Activated CD4-positive, alpha-beta T cell treated with anti-CD3 and anti-CD28 coated beads, Interleukin-2, amount 50 U/mL, for 48 hours (primary cell): ENCODE results near the gene PCGF2.

Source experiments
- DNase-seq, 2 experiments: peaks; one replicate each; pipeline ENCODE4 v3.0.0-alpha.2; 2020

Gene PCGF2

GRCh38 chr17:38751144-38751807 is 3.1 kb upstream of the PCGF2 start:
- no peak for DNase-seq

DNA sequence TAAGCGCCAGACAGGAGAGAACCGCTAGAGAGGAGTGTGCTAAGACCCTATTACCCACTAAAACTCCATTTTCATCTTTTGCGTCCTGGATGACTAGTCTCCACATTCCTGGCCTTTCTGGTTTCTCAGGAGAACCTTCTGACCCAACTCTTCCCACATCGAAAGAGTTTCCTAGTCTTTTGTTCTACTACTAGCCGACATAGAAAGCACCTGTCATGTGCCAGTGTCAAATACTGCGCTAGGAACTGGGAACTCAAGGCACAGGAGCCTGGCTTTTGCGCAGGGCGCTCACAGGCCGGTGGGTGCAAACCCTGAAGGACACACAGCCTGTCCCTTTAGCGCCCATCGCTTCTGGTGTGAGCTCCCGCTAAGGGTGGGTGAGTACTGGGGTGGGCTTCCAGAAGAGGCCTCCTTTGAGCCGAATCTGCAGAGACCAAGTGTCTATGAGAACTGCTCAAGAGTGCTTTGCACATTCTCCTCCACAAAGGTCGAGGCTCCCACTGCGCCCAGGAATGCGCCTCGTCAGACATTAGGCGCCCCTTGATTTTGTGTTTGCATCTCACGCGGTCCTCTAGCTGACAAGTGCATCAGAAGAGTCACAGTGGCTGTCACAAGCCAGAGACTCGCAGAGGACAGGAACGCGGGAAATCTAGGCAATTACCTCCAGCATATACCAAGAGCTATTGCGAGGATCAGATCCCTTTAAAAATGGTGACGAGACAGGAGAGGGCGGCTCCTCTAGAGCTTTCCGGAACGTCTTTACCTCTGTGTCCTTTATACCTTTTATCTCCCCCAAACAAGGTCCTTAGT is 2.4 kb upstream of the PCGF2 start:
- no peak for DNase-seq

GRCh38 chr17:38750044-38750311 is 1.8 kb upstream of the PCGF2 start:
- no peak for DNase-seq

GRCh38 chr17:38749223-38750043 is 1.3 kb upstream of the PCGF2 start:
- DNase-seq = no peak

- DNase-seq = no peak
Observed at GRCh38 chr17:38748892-38749222, 721 bp upstream of the PCGF2 start.

DNA sequence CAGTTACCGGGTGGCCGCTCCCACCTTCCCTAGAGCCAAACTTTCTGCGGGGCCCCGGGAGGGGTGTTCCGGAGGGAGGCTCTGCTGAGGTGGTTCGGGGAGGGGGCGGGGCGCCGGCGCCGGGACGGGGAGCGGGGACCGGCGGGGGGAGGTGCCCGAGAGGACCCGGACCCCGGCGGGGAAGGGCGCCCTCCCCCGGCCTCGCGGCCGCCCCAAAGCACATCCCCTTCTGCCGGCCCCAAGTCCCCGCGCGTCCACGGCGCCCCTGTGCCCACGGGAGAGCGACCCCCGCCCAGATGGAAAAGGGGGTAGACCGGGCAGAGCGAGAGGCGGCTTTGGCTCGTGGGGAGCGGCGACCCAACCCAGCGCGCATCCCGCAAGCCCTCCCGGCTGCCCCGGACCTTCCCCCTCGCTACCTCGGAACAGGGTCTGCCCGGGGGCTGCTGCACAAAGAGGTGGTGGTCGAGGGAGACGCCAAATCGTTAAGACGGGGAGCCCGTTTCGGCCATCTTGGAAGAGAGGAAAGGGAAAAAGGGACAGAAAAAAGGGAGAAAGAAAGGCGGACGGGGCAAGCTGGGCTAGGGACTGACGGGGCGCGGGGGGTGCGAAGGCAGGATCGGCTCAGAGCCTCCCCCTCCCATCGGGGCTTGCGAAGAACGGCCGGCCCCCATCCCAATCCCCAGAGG is 530 bp downstream of the PCGF2 start:
- no peak for DNase-seq

GRCh38 chr17:38746849-38747462 is 1.2 kb downstream of the PCGF2 start:
- DNase-seq = no peak

- DNase-seq = no peak
Observed at GRCh38 chr17:38746004-38746848, 1.9 kb downstream of the PCGF2 start.

DNA sequence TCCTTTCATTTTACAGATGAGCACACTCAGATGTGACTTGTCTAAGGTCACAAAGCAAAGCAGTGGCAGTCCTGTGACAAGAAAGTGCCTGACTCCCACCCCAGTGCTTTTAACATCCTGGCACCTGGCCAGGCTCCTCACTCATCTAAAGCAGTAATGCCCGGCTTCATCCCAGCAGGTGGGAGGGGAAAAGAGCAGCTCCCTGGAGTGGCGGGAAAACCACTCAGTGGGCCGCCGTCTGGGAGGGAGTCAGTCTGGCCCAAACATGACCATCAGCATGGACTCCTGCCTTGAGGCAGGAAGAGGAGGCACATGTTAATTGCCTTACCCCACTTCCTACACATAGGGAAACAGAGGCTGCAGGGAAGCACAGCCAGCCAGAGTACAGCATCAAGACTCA is 2.6 kb downstream of the PCGF2 start:
- no peak for DNase-seq

DNA sequence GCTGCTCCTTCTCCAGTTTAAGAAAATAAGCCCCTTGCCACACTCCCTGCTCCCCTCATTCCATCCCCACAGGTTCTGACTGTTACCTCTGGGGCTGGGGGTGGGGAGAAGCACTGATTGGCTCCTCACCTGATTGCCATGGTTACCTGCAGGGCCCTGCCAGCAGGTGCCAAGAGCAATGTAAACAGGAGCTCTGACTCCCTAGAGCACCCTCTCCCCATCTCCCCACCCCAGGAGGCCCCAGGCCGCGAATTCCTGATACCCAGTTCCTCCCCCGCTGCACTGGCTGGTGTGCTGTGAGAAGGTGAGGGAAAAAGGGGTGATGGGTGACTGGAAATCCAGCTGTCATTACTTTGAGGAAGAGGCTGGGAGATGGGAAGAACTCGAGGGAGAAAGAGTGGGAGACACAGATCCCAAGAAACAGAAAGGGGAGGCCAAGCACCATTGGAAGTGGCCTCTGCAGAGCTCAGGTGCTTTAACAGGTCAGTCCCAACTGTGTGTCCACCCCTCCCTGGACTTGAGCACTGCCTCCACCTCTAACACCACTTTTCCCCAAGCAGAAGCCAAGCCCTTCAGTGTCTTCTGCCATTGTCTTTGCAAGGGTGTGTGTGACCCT is 4.5 kb downstream of the PCGF2 start:
- no peak for DNase-seq

- DNase-seq = no peak
Observed at GRCh38 chr17:38742411-38743308, 5.5 kb downstream of the PCGF2 start.

DNA sequence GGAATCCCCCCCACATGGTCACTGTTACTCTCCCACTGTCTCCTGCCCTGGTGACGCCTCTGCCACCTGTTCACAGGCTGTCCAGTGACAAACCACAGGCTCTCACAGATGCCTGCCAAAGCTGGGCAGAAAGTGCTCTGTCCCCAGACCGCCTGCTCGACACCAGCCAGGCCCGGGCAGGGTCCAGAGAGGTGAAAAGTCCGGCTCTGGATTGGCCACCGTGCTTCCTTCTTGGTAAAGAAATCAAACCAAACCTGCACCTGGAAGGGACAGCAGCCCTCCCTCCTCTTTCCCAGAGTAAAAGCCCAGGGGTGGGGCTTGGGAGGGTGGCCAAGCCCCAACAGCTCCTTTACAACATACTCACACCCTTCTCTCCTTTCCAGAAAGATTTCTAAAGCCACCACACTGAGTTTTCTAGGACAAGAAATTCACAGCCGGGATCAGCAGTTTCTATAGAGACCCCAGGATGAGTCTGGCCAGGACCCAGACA is 6.2 kb downstream of the PCGF2 start:
- DNase-seq = no peak

- DNase-seq = no peak
Observed at GRCh38 chr17:38741461-38741860, 6.7 kb downstream of the PCGF2 start.

DNA sequence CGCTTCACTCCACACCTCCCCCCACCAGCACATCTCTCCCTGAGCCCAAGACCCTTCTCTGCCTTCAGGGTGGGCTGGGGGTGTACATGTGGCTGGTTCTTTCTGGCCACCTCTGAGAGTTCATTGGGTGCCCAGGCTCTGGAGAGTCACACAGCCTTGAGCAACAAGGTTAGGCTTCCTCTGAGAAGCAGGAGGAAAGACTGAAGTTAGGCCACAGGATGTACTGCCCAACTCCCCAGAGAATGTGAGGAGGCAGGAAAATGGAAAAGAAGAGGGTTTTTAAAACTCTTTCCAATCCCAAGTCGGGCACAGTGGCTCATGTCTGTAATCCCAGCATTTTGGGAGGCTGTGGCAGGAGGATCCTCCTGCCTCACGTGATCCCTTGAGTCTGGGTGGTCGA is 7.3 kb downstream of the PCGF2 start:
- no peak for DNase-seq

DNA sequence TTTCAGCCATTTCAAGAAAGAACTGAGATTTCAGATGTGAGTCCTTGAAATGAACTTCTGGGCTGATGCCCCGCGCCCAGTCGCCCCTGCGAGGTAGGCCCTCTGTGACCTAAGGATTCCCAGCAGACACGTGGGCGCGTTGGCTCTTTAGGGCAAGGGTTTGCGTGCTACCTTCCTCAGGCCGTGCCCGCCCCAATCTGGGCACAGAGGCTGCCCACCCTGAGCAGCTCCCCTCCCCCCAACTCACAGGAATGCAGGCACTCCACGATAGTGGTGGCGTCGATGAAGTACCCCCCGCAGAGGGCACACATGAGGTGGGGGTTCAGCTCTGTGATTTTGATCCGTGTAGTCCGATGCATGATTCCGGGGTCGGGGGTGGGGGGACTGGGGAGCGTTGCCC is 8.1 kb downstream of the PCGF2 start:
- no peak for DNase-seq

GRCh38 chr17:38739305-38739704 is 8.8 kb downstream of the PCGF2 start:
- DNase-seq = no peak

DNA sequence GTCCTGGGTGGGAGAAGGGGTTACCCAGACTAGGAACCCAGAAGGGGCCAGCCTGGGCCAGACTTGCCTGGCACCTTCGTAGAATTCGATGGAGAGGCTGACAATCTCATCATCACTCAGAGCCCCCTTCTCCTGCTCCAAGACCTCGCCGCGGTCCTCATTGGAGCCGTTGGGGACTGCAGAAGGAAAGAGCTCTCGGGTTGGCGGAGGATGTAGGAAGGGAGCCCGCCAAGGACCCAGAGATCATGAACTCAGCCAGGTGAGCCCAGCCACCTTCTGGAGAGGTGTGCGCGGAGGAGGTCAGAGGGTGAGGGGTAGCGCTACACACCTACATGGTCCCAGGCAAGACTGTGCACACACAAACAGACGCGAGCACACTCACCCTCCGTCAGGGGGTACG is 9.4 kb downstream of the PCGF2 start:
- DNase-seq = no peak

DNA sequence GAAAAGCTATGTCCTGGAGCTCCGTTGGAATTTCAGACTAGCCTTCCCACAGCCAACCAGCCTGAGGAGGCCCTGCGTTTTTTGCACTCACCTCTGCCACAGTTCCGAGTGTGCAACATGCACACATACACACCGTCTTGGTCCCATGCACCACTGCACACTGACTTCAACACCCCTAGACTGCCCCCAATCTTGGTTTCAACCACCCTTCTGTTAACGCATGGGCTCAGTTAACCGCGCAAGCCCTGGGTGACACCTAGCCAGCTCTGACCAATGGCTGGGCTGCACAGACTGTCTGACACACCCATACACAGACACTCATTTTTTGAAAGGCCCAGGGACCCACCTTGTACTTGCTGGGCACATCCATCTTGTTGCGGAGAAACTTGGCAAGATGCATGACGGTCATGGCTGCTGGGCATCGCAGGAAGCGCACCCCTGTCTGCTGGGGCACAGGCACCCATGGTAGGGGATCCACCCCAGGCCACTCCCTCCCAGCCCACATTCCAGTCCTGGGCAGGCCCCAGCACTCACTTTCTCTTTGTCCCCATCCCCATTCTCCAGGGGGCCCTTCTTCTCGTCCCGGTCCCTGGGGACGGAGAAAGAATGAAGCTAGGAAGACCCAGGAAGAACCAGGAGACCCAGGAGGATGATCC is 10.0 kb downstream of the PCGF2 start:
- DNase-seq = no peak

DNA sequence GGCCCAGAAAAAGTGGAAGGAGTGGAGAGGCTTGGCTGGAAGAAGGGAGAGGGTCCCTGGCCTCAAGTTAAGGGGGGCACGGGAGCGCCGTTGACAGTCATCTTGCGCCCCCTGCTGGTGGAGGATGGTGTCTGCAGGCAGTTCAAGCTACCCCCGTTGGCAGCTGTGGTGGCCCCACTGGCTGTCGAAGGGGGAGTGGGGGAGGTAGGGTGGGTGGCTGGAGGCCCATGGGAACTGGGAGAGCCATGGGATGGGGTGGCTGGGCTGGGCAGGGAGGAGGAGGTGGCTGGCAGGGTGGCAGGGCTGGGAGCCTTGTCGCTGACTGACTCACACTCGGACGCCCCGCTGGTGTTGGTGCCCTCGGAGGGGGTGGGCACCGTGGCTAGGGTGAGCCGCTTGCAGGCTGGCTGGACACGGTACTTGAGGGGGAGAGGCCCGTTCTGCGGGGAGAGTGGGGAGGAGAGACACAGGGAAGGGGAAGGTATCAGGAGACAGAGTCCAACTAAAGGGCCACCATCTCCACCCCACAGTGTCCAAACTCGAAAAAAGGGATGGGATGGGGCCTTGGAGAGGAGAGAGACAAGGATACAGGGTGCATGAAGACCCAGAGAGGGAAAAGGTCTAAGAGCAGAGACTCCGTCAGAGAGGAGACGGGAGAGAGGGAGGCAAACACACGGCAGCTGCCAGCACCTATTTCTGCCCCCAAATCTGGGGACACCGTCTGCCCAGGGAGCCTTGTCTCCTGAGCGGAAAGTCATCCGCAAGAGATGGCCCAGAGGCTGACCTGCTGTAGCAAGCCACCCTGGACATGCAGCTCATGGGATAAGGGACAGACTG is 12.8 kb downstream of the PCGF2 start:
- peak; percentile 76 to 80 for DNase-seq
